GM23338 (cell line): ENCODE data around the gene GUCY1A2. TPM values are rescaled to one million over a fixed set of nuclear protein-coding genes. Genes with fewer than 3 reads are reported as not detected.

Experiments used
- ATAC-seq: fragments of 200-7000 bp; cut with Tn5 transposase; 3 replicates; pipeline ENCODE4 v1.9.1; 2020
- DNase-seq: peaks from one replicate; pipeline ENCODE4 v3.0.0-alpha.2; 2015; ENCODE audit warnings: low spot score
- H2AFZ ChIP-seq: fragments of 200-600 bp; sonication (generic); 2 replicates; pipeline ENCODE4 v1.8.0; 2016; ENCODE audit warnings: antibody characterized with exemption, mild to moderate bottlenecking, moderate library complexity
- H3F3A ChIP-seq: fragments of 200-600 bp; sonication (generic); replicated peaks from 2 replicates; pipeline ENCODE4 v1.8.0; 2017; ENCODE audit warnings: antibody characterized with exemption, mixed run types, low read depth
- H3K27ac ChIP-seq: fragments of 200-600 bp; sonication (generic); 2 replicates; pipeline ENCODE4 v1.6.1; 2016; ENCODE audit warnings: low read depth
- H3K27me3 ChIP-seq: fragments of 200-600 bp; sonication (generic); 2 replicates; pipeline ENCODE4 v1.8.0; 2016; ENCODE audit warnings: mild to moderate bottlenecking, mixed run types, moderate library complexity; ENCODE audit not compliant: insufficient read depth
- H3K36me3 ChIP-seq: fragments of 200-600 bp; sonication (generic); 2 replicates; pipeline ENCODE4 v1.8.0; 2016; ENCODE audit warnings: mild to moderate bottlenecking; ENCODE audit not compliant: insufficient read depth
- H3K4me1 ChIP-seq: fragments of 200-600 bp; sonication (generic); 2 replicates; pipeline ENCODE4 v1.8.0; 2016; ENCODE audit warnings: mild to moderate bottlenecking, moderate library complexity; ENCODE audit not compliant: insufficient read depth
- H3K4me2 ChIP-seq: fragments of 200-600 bp; sonication (generic); 2 replicates; pipeline ENCODE4 v1.7.1; 2017; ENCODE audit warnings: mixed run types
- H3K4me3 ChIP-seq: fragments of 200-600 bp; sonication (generic); 2 replicates; pipeline ENCODE4 v1.6.1; 2016; ENCODE audit warnings: mixed run types
- H3K79me2 ChIP-seq: fragments of 200-600 bp; sonication (generic); replicated peaks from 2 replicates; pipeline ENCODE4 v1.8.0; 2017; ENCODE audit warnings: mild to moderate bottlenecking; ENCODE audit not compliant: insufficient read depth
- H3K9me2 ChIP-seq: fragments of 200-600 bp; sonication (generic); 2 replicates; pipeline ENCODE4 v1.8.0; 2017; ENCODE audit not compliant: insufficient read depth
- H4K20me1 ChIP-seq: fragments of 200-600 bp; sonication (generic); replicated peaks from 2 replicates; pipeline ENCODE4 v1.8.0; 2017; ENCODE audit warnings: mild to moderate bottlenecking; ENCODE audit not compliant: insufficient read depth
- H3K27ac Mint-ChIP-seq: 2 replicates; pipeline ENCODE4 v1.8.0; 2020; ENCODE audit warnings: inconsistent platforms, mild to moderate bottlenecking, moderate library complexity, mixed read lengths
- H3K27me3 Mint-ChIP-seq: 3 replicates; pipeline ENCODE4 v1.8.0; 2022; ENCODE audit warnings: low read depth, mild to moderate bottlenecking, moderate library complexity, mixed read lengths, inconsistent platforms; ENCODE audit not compliant: insufficient read depth, poor library complexity
- H3K36me3 Mint-ChIP-seq: 3 replicates; pipeline ENCODE4 v1.8.0; 2021; ENCODE audit warnings: low read depth, mild to moderate bottlenecking, inconsistent platforms, moderate library complexity, mixed read lengths
- H3K4me1 Mint-ChIP-seq: 3 replicates; pipeline ENCODE4 v1.8.0; 2020; ENCODE audit warnings: mild to moderate bottlenecking, inconsistent platforms, mixed read lengths
- H3K4me3 Mint-ChIP-seq: 3 replicates; pipeline ENCODE4 v1.8.0; 2021; ENCODE audit warnings: moderate library complexity, mild to moderate bottlenecking, inconsistent platforms, mixed read lengths
- H3K9me3 Mint-ChIP-seq: 3 replicates; pipeline ENCODE4 v1.8.0; 2020; ENCODE audit warnings: moderate library complexity, mild to moderate bottlenecking, inconsistent platforms, mixed read lengths
- CREB1 ChIP-seq: fragments of 250-450 bp; sonication (Bioruptor Pico); IDR thresholded peaks from 2 replicates; pipeline ENCODE4 v1.5.0; 2020; ENCODE audit warnings: low read depth, mild to moderate bottlenecking, moderate library complexity
- CTCF ChIP-seq, 2 experiments: fragments of 200-600 bp in 1 of 2; sonication (generic) in 1 of 2; conservative IDR thresholded peaks; 2 replicates each; pipeline versions ENCODE4 v1.5.1 to v1.6.1; 2016 to 2017; ENCODE audit warnings: antibody characterized with exemption in 2 of 2, low read depth in 2 of 2, mild to moderate bottlenecking in 2 of 2, moderate library complexity in 1 of 2
- ETS1 ChIP-seq: IDR thresholded peaks from 2 replicates; pipeline ENCODE4 v1.6.1; 2016; ENCODE audit warnings: antibody characterized with exemption
- EZH2 ChIP-seq: fragments of 200-600 bp; sonication (generic); IDR thresholded peaks from one replicate; pipeline ENCODE4 v1.8.0; 2017; ENCODE audit warnings: antibody characterized with exemption, mild to moderate bottlenecking, low read depth; ENCODE audit not compliant: unreplicated experiment
- EZH2phosphoT487 ChIP-seq: fragments of 200-600 bp; sonication (generic); IDR thresholded peaks from one replicate; pipeline ENCODE4 v1.8.1; 2018; ENCODE audit warnings: antibody characterized with exemption; ENCODE audit not compliant: unreplicated experiment
- JUNB ChIP-seq: IDR thresholded peaks from one replicate; pipeline ENCODE4 v1.6.1; 2016; ENCODE audit warnings: antibody characterized with exemption; ENCODE audit not compliant: unreplicated experiment
- NANOG ChIP-seq: IDR thresholded peaks from 2 replicates; pipeline ENCODE4 v1.6.1; 2016; ENCODE audit warnings: antibody characterized with exemption, borderline replicate concordance
- POLR2AphosphoS5 ChIP-seq: IDR thresholded peaks from 2 replicates; pipeline ENCODE4 v1.6.1; 2016; ENCODE audit warnings: antibody characterized with exemption, low read depth
- REST ChIP-seq: IDR thresholded peaks from one replicate; pipeline ENCODE4 v1.6.1; 2018; ENCODE audit warnings: antibody characterized with exemption; ENCODE audit not compliant: unreplicated experiment
- STAT1 ChIP-seq: IDR thresholded peaks from one replicate; pipeline ENCODE4 v1.6.1; 2016; ENCODE audit warnings: antibody characterized with exemption; ENCODE audit not compliant: unreplicated experiment
- ZNF114 ChIP-seq: fragments of 250-450 bp; sonication (Bioruptor Pico); IDR thresholded peaks from 2 replicates; pipeline ENCODE4 v1.5.0; 2020; ENCODE audit warnings: mild to moderate bottlenecking, moderate library complexity
- ZNF331 ChIP-seq: fragments of 250-450 bp; sonication (Bioruptor Pico); IDR thresholded peaks from 2 replicates; pipeline ENCODE4 v1.5.0; 2020; ENCODE audit warnings: low read depth, mild to moderate bottlenecking, moderate library complexity
- ZNF462 ChIP-seq: fragments of 250-450 bp; sonication (Bioruptor Pico); IDR thresholded peaks from 2 replicates; pipeline ENCODE4 v1.5.0; 2020; ENCODE audit warnings: mild to moderate bottlenecking, moderate library complexity
- polyA plus RNA-seq: library from polyadenylated mRNA; unstranded; fragments of >200 nt; fragmentation: Nextera tagmentation; extraction: Ambion mirVana; gene quantifications from 2 replicates; pipeline ENCODE4 v1.2.1, GENCODE V29; 2016
- total RNA-seq: library from RNA; depleted of rRNA; stranded (reverse); fragments of >200 nt; shearing (Covaris generic); gene quantifications from 2 replicates; pipeline ENCODE4 v1.2.3, GENCODE V29; 2014

GUCY1A2 gene
- total and polyA plus RNA-seq, 2 experiments from 2014 or later, result 0.36 to 1.4 TPM

GRCh38 chr11:106879832-106880546, 138.3 kb downstream of the GUCY1A2 start:
- H3K4me3 Mint-ChIP-seq, result no peak overlapping the region
- Histone ChIP-seq H3K4me2 (no peak overlapping the region), H3K79me2 (no peaks in the 10 kb centered on the region), H3K4me3 (no peak overlapping the region), H3F3A (no peaks in the 10 kb centered on the region), H4K20me1 (no peaks in the 10 kb centered on the region), H3K27me3 (no peaks in the 10 kb centered on the region), H3K9me2 (0 out of 2 replicates have a peak, but pooled peaks cover 4% of the 10 kb centered on the region), H3K27ac (no peak overlapping the region), H2AFZ (no peak overlapping the region), H3K36me3 (no peaks in the 10 kb centered on the region), H3K4me1 (peaks cover 9% of the 10 kb centered on the region; the same call in 1 of the 2 replicates)
- H3K36me3 Mint-ChIP-seq, result no peaks in the 10 kb centered on the region
- no peaks in the 10 kb centered on the region for H3K4me1 Mint-ChIP-seq
- no peak overlapping the region for H3K27ac Mint-ChIP-seq
- no peaks in the 10 kb centered on the region for H3K27me3 Mint-ChIP-seq
- H3K9me3 Mint-ChIP-seq, result no peaks in the 10 kb centered on the region
- TF ChIP-seq POLR2AphosphoS5, result no peak
- TF ChIP-seq ETS1, result no peak
- no peak for TF ChIP-seq JUNB
- no peak for TF ChIP-seq REST
- no peak for TF ChIP-seq CTCF (conservative IDR thresholded peaks at IDR 0.05; ENCODE audit: low read depth in 2 of 2)
- TF ChIP-seq EZH2, result no peak
- no peak for TF ChIP-seq NANOG
- TF ChIP-seq STAT1, result no peak
- no peak for TF ChIP-seq EZH2phosphoT487
- no peak for TF ChIP-seq ZNF114 (CRISPR knock-in tag)
- no peak for TF ChIP-seq CREB1 (CRISPR knock-in tag)
- no peak for TF ChIP-seq ZNF462 (CRISPR knock-in tag)
- no peak for TF ChIP-seq ZNF331 (CRISPR knock-in tag)
- ATAC-seq (peak; percentile 89), DNase-seq (peak; percentile 76)
